Measurements from ENCODE around the gene VCL.
"Not testable (repeated sequence)": the region's sequence is repeated elsewhere in the genome, so short reads cannot be mapped to it uniquely, and the experiment has no call there.

- not testable (repeated sequence) for TF ChIP-seq CTCF (IDR thresholded peaks at IDR 0.05 in 2 of 3, conservative IDR thresholded peaks at IDR 0.05 in 1 of 3; ENCODE audit: borderline replicate concordance in 1 of 3, insufficient read depth in 1 of 3, low read depth in 2 of 3, low read length in 2 of 3); EZH2phosphoT487 (IDR thresholded peaks at IDR 0.05; ENCODE audit: borderline replicate concordance); ATF3 (IDR thresholded peaks at IDR 0.05); RAD21 (IDR thresholded peaks at IDR 0.05; ENCODE audit: low read depth)
These were observed 2.3 kb downstream of the VCL start for GRCh38 chr10:74000244-74000643.

Measured in HCT116 (cell line).